GM06990 (cell line): Measurements from ENCODE around the gene LDLRAD2.

Experiments
- DNase-seq: peaks from one replicate; pipeline ENCODE4 v3.0.0-alpha.2; 2011; ENCODE audit not compliant: insufficient read length; ENCODE audit errors: extremely low read depth
- H3K27me3 ChIP-seq: replicated peaks from 2 replicates; pipeline ENCODE4 v1.6.0; 2011; ENCODE audit warnings: low read length; ENCODE audit not compliant: control insufficient read depth, insufficient read depth
- H3K36me3 ChIP-seq: 2 replicates; pipeline ENCODE4 v1.5.1; 2011; ENCODE audit warnings: low read length; ENCODE audit not compliant: control insufficient read depth, insufficient read depth
- H3K4me3 ChIP-seq: replicated peaks from 2 replicates; pipeline ENCODE4 v1.5.1; 2011; ENCODE audit warnings: low read depth, mild to moderate bottlenecking, control low read depth, low read length
- CTCF ChIP-seq: IDR thresholded peaks from 2 replicates; pipeline ENCODE4 v1.5.1; 2011; ENCODE audit warnings: low read length, control low read depth, mild to moderate bottlenecking, inconsistent platforms; ENCODE audit not compliant: insufficient read depth, poor library complexity, severe bottlenecking

LDLRAD2 gene

GRCh38 chr1:21866707-21867043, 54.6 kb downstream of the LDLRAD2 start:
- no peak for DNase-seq
- peak; percentile 1 for TF ChIP-seq CTCF
- Histone ChIP-seq H3K27me3 (no peaks in the 10 kb centered on the region), H3K4me3 (no peak overlapping the region), H3K36me3 (no peaks in the 10 kb centered on the region)

GRCh38 chr1:21867451-21867996, 55.5 kb downstream of the LDLRAD2 start:
- no peak for TF ChIP-seq CTCF
- no peak for DNase-seq
- no peaks in the 10 kb centered on the region for H3K36me3 ChIP-seq
- H3K4me3 ChIP-seq, result no peak overlapping the region
- no peaks in the 10 kb centered on the region for H3K27me3 ChIP-seq

- TF ChIP-seq CTCF, result no peak
- no peak for DNase-seq
- H3K36me3 ChIP-seq, result no peaks in the 10 kb centered on the region
- no peaks in the 10 kb centered on the region for H3K27me3 ChIP-seq
- H3K4me3 ChIP-seq, result no peak overlapping the region
Observed at GRCh38 chr1:21868482-21868881, 56.4 kb downstream of the LDLRAD2 start.

- Histone ChIP-seq H3K36me3 (no peaks in the 10 kb centered on the region), H3K4me3 (no peak overlapping the region)
- DNase-seq, result no peak
Observed at GRCh38 chr1:21868941-21869454, 56.9 kb downstream of the LDLRAD2 start.

GRCh38 chr1:21869620-21870121, 57.6 kb downstream of the LDLRAD2 start:
- TF ChIP-seq CTCF, result no peak
- no peaks in the 10 kb centered on the region for H3K36me3 ChIP-seq
- no peak for DNase-seq
- no peaks in the 10 kb centered on the region for H3K27me3 ChIP-seq
- H3K4me3 ChIP-seq, result no peak overlapping the region

More at GRCh38 chr1:21868941-21869454, 56.9 kb downstream of the LDLRAD2 start:
- H3K27me3 ChIP-seq, result no peaks in the 10 kb centered on the region
- TF ChIP-seq CTCF, result no peak

GRCh38 chr1:21870611-21871010, 58.5 kb downstream of the LDLRAD2 start:
- Histone ChIP-seq H3K27me3 (no peaks in the 10 kb centered on the region), H3K36me3 (no peaks in the 10 kb centered on the region), H3K4me3 (no peak overlapping the region)
- no peak for DNase-seq
- no peak for TF ChIP-seq CTCF
